HCT116 (cell line): Measurements from ENCODE around the gene PCDHB4. TPM values are rescaled to one million over a fixed set of nuclear protein-coding genes. Genes with fewer than 3 reads are reported as not detected.
"Not testable (repeated sequence)": the region's sequence is repeated elsewhere in the genome, so short reads cannot be mapped to it uniquely, and the experiment has no call there.

Experiments used
- ATAC-seq: fragments of 200-7000 bp; cut with Tn5 transposase; 2 replicates; pipeline ENCODE4 v1.9.1; 2020; ENCODE audit warnings: mild to moderate bottlenecking, moderate library complexity
- BruUV-seq: library from RNA; stranded (reverse); fragments of 400-500 nt; replicated peaks from 2 replicates; lab custom pipeline; 2021; lab: Mats Ljungman, UMichigan
- CTCF ChIA-PET: fragments of 300-600 bp; sonication (Branson Sonifier 250); formaldehyde crosslinking; loops from one replicate; lab custom pipeline; 2021; ENCODE audit warnings: antibody characterized with exemption; lab: Charles Lee
- POLR2A ChIA-PET: fragments of 300-600, 350-600 bp; sonication (Branson Sonifier 250); formaldehyde crosslinking; loops from one replicate; lab custom pipeline; 2021; ENCODE audit warnings: antibody characterized with exemption; lab: Charles Lee
- RAD21 ChIA-PET, 2 experiments: fragments of 300-600 bp; sonication (Branson Sonifier 250); formaldehyde crosslinking; loops; one replicate each; lab custom pipeline; 2023; ENCODE audit warnings: low total read pairs in 2 of 2; ENCODE audit not compliant: uncharacterized antibody in 2 of 2, unreplicated experiment in 2 of 2, low non-redundant PET in 1 of 2; lab: Charles Lee
- DNase-seq: peaks from one replicate; pipeline ENCODE4 v3.0.0-alpha.2; 2010; ENCODE audit warnings: low read depth, low spot score
- H2AFZ ChIP-seq: fragments of 200-600 bp; shearing (Covaris generic), sonication (generic); 2 replicates; pipeline ENCODE4 v1.6.1; 2017; ENCODE audit warnings: low read depth, mixed run types, mixed read lengths, antibody characterized with exemption, low read length; ENCODE audit not compliant: poor library complexity, severe bottlenecking
- H3K27ac ChIP-seq: 2 replicates; pipeline ENCODE4 v1.5.1; 2012; ENCODE audit warnings: low read depth, low read length
- H3K27me3 ChIP-seq: fragments of 200-600 bp; sonication (generic); 2 replicates; pipeline ENCODE4 v1.6.1; 2016; ENCODE audit warnings: mixed run types, low read length, mixed read lengths; ENCODE audit not compliant: insufficient read depth
- H3K36me3 ChIP-seq, 2 experiments: fragments of 200-500 bp in 1 of 2; fragments of 200-600 bp in 1 of 2; sonication (Bioruptor generic) in 1 of 2; sonication (generic) in 1 of 2; 2 replicates each; pipeline versions ENCODE4 v1.5.1 to v1.6.1; 2014 to 2016; ENCODE audit warnings: low read length in 2 of 2, inconsistent platforms in 1 of 2, mixed read lengths in 1 of 2, mixed run types in 1 of 2; ENCODE audit not compliant: insufficient read depth in 2 of 2, control insufficient read depth in 1 of 2
- H3K4me1 ChIP-seq, 2 experiments: fragments of 200-600 bp in 1 of 2; sonication (generic) in 1 of 2; 2 replicates each; pipeline versions ENCODE4 v1.5.1 to v1.6.1; 2012 to 2017; ENCODE audit warnings: low read length in 2 of 2, inconsistent platforms in 1 of 2, mild to moderate bottlenecking in 1 of 2, mixed read lengths in 1 of 2, mixed run types in 1 of 2, moderate library complexity in 1 of 2; ENCODE audit not compliant: insufficient read depth in 2 of 2, control insufficient read depth in 1 of 2
- H3K4me2 ChIP-seq: fragments of 200-600 bp; sonication (generic); 2 replicates; pipeline ENCODE4 v1.6.1; 2017; ENCODE audit warnings: mixed run types, low read length, mixed read lengths
- H3K4me3 ChIP-seq, 2 experiments: fragments of 200-600 bp in 1 of 2; sonication (generic) in 1 of 2; replicated peaks in 1 of 2; 2 replicates each; pipeline ENCODE4 v1.5.1; 2011 to 2016; ENCODE audit warnings: low read length in 2 of 2, control low read depth in 1 of 2, low read depth in 1 of 2, mild to moderate bottlenecking in 1 of 2, mixed read lengths in 1 of 2, mixed run types in 1 of 2
- H3K79me2 ChIP-seq: fragments of 200-600 bp; sonication (generic); 2 replicates; pipeline ENCODE4 v1.6.1; 2017; ENCODE audit warnings: mild to moderate bottlenecking, mixed run types, low read length, moderate library complexity, mixed read lengths; ENCODE audit not compliant: insufficient read depth
- H3K9ac ChIP-seq: fragments of 200-600 bp; sonication (generic); 2 replicates; pipeline ENCODE4 v1.6.1; 2016; ENCODE audit warnings: low read length, mixed read lengths
- H3K9me2 ChIP-seq: fragments of 200-600 bp; sonication (generic), shearing (Covaris generic); 2 replicates; pipeline ENCODE4 v1.6.1; 2017; ENCODE audit warnings: mixed run types, mild to moderate bottlenecking, moderate library complexity; ENCODE audit not compliant: insufficient read depth
- H3K9me3 ChIP-seq, 2 experiments: fragments of 200-500 bp in 1 of 2; fragments of 200-600 bp in 1 of 2; sonication (Bioruptor generic) in 1 of 2; sonication (generic) in 1 of 2; 2 replicates each; pipeline ENCODE4 v1.6.1; 2014 to 2017; ENCODE audit warnings: low read length in 2 of 2, mixed read lengths in 2 of 2, inconsistent platforms in 1 of 2, low read depth in 1 of 2, mild to moderate bottlenecking in 1 of 2, mixed run types in 1 of 2, moderate library complexity in 1 of 2; ENCODE audit not compliant: control insufficient read depth in 1 of 2, insufficient read depth in 1 of 2
- H4K20me1 ChIP-seq: fragments of 200-600 bp; sonication (generic), shearing (Covaris generic); 2 replicates; pipeline ENCODE4 v1.6.1; 2017; ENCODE audit warnings: mixed run types, mild to moderate bottlenecking, moderate library complexity; ENCODE audit not compliant: insufficient read depth
- POLR2AphosphoS5 ChIP-seq: IDR thresholded peaks from 2 replicates; pipeline ENCODE4 v1.6.1; 2011; ENCODE audit warnings: mild to moderate bottlenecking, low read depth, low read length, moderate library complexity
- intact Hi-C: fragments of 100-400 bp; cut with micrococcal nuclease; formaldehyde crosslinking; loops from 2 replicates; pipeline ENCODE4 v1.10.0; 2022
- total RNA-seq: library from RNA; stranded (reverse); gene quantifications from one replicate; pipeline ENCODE4 v1.2.1, GENCODE V29; 2021; ENCODE audit not compliant: unreplicated experiment
- TF ChIP-seq, protein P1 (sequence below): IDR thresholded peaks from 2 replicates; pipeline ENCODE4 v1.6.1; 2012

PCDHB4 gene
- total RNA-seq, 1 experiment from 2014 or later: not detected

DNA sequence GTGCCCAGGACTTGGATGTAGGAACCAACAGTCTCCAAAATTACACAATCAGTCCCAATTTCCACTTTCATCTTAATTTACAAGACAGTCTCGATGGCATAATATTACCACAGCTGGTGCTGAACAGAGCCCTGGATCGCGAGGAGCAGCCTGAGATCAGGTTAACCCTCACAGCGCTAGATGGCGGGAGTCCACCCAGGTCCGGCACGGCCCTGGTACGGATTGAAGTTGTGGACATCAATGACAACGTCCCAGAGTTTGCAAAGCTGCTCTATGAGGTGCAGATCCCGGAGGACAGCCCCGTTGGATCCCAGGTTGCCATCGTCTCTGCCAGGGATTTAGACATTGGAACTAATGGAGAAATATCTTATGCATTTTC lies 26.4 kb upstream of the PCDHB4 start:
- intact Hi-C loops: no loop called here
- DNase-seq: no peak
- H3K36me3 ChIP-seq: no peaks in the 10 kb centered on the region
- H4K20me1 ChIP-seq: no peaks in the 10 kb centered on the region
- ChIA-PET CTCF (no interaction called here), RAD21 (no interaction called here), POLR2A (no interaction called here)
- no peak overlapping the region for H3K27ac ChIP-seq
- H3K79me2 ChIP-seq: no peaks in the 10 kb centered on the region
- no peak overlapping the region for H3K4me3 ChIP-seq
- H3K27me3 ChIP-seq: no peaks in the 10 kb centered on the region
- H2AFZ ChIP-seq: no peak overlapping the region
- no peak overlapping the region for H3K4me2 ChIP-seq
- no TSS peak for BruUV-seq
- H3K9me3 ChIP-seq: peaks cover 5 to 6% of the 10 kb centered on the region in 2 experiments; a peak in 2 of 4 replicates
- no peaks in the 10 kb centered on the region for H3K4me1 ChIP-seq
- TF ChIP-seq POLR2AphosphoS5: no peak
- TF ChIP-seq, protein P1, sequence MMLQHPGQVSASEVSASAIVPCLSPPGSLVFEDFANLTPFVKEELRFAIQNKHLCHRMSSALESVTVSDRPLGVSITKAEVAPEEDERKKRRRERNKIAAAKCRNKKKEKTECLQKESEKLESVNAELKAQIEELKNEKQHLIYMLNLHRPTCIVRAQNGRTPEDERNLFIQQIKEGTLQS: no peak
- H3K9me2 ChIP-seq: no peaks in the 10 kb centered on the region
- no peak for ATAC-seq
- no peak overlapping the region for H3K9ac ChIP-seq

DNA sequence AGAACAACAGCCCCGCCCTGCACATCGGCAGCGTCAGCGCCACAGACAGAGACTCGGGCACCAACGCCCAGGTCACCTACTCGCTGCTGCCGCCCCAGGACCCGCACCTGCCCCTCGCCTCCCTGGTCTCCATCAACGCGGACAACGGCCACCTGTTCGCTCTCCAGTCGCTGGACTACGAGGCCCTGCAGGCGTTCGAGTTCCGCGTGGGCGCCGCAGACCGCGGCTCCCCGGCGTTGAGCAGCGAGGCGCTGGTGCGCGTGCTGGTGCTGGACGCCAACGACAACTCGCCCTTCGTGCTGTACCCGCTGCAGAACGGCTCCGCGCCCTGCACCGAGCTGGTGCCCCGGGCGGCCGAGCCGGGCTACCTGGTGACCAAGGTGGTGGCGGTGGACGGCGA lies 25.4 kb upstream of the PCDHB4 start:
- RAD21 ChIA-PET, H3K79me2 ChIP-seq, H3K4me2 ChIP-seq, H4K20me1 ChIP-seq, CTCF ChIA-PET, H3K9ac ChIP-seq, H2AFZ ChIP-seq, H3K9me3 ChIP-seq, H3K27ac ChIP-seq, ATAC-seq, POLR2A ChIA-PET, H3K36me3 ChIP-seq, H3K4me1 ChIP-seq, DNase-seq, H3K4me3 ChIP-seq, H3K9me2 ChIP-seq, BruUV-seq, H3K27me3 ChIP-seq, intact Hi-C loops: not testable (repeated sequence)

- ATAC-seq, CTCF ChIA-PET, intact Hi-C loops, H3K27ac ChIP-seq, H3K9me2 ChIP-seq, H3K9ac ChIP-seq, H3K9me3 ChIP-seq, BruUV-seq, H3K36me3 ChIP-seq, DNase-seq, RAD21 ChIA-PET, H3K27me3 ChIP-seq, H3K4me1 ChIP-seq, POLR2A ChIA-PET, H3K79me2 ChIP-seq, H3K4me3 ChIP-seq, H3K4me2 ChIP-seq, H4K20me1 ChIP-seq, H2AFZ ChIP-seq: not testable (repeated sequence)
Observed at GRCh38 chr5:141096586-141096985, 25.0 kb upstream of the PCDHB4 start.
